HepG2 (cell line): Measurements from ENCODE around the gene SPTY2D1. TPM values are rescaled to one million over a fixed set of nuclear protein-coding genes. Genes with fewer than 3 reads are reported as not detected.

Source experiments
- ATF2 ChIP-seq: sonication (generic); formaldehyde crosslinking; IDR thresholded peaks from 2 replicates; pipeline ENCODE4 v1.4.0; 2020; ENCODE audit warnings: missing genetic modification reagents
- CREBL2 ChIP-seq: sonication (generic); formaldehyde crosslinking; IDR thresholded peaks from 2 replicates; pipeline ENCODE4 v1.8.1; 2023; ENCODE audit warnings: missing genetic modification reagents, mild to moderate bottlenecking, borderline replicate concordance
- CSRNP2 ChIP-seq: sonication (generic); formaldehyde crosslinking; conservative IDR thresholded peaks from 2 replicates; pipeline ENCODE4 v1.8.0; 2022; ENCODE audit warnings: low read depth, missing genetic modification reagents
- ESRRA ChIP-seq: sonication (generic); formaldehyde crosslinking; IDR thresholded peaks from 2 replicates; pipeline ENCODE4 v1.5.1; 2020; ENCODE audit warnings: mild to moderate bottlenecking, low read depth, missing genetic modification reagents
- GATAD2A ChIP-seq: IDR thresholded peaks from 2 replicates; pipeline ENCODE4 v1.6.1; 2016
- HDAC1 ChIP-seq: sonication (generic); formaldehyde crosslinking; IDR thresholded peaks from 2 replicates; pipeline ENCODE4 v1.5.1; 2020; ENCODE audit warnings: mild to moderate bottlenecking, missing genetic modification reagents
- HDAC2 ChIP-seq: sonication (generic); formaldehyde crosslinking; IDR thresholded peaks from 2 replicates; pipeline ENCODE4 v1.4.0; 2020; ENCODE audit warnings: missing genetic modification reagents
- IKZF1 ChIP-seq: fragments of 450-650 bp; IDR thresholded peaks from 2 replicates; pipeline ENCODE4 v1.7.1; 2016
- KDM2A ChIP-seq: sonication (generic); formaldehyde crosslinking; IDR thresholded peaks from 2 replicates; pipeline ENCODE4 v1.4.0; 2020; ENCODE audit warnings: low read depth, missing genetic modification reagents, borderline replicate concordance
- KDM5A ChIP-seq: fragments of 200-600 bp; sonication (generic); IDR thresholded peaks from 2 replicates; pipeline ENCODE4 v1.7.0; 2018; ENCODE audit warnings: antibody characterized with exemption, mild to moderate bottlenecking, low read length, borderline replicate concordance
- KMT2B ChIP-seq: IDR thresholded peaks from 2 replicates; pipeline ENCODE4 v1.6.1; 2016; ENCODE audit warnings: missing genetic modification reagents, missing compliant biosample characterization
- MAFF ChIP-seq: IDR thresholded peaks from 2 replicates; pipeline ENCODE4 v1.6.1; 2011; ENCODE audit warnings: low read depth, low read length, improper control_type of control experiment
- MTERF4 ChIP-seq: sonication (generic); formaldehyde crosslinking; IDR thresholded peaks from 2 replicates; pipeline ENCODE4 v1.8.0; 2023; ENCODE audit warnings: mild to moderate bottlenecking, missing genetic modification reagents
- NCOR1 ChIP-seq: fragments of 200-600 bp; sonication (generic); IDR thresholded peaks from 2 replicates; pipeline ENCODE4 v1.7.0; 2017; ENCODE audit warnings: antibody characterized with exemption, low read length, borderline replicate concordance
- SALL1 ChIP-seq: sonication (generic); formaldehyde crosslinking; IDR thresholded peaks from 2 replicates; pipeline ENCODE4 v1.8.0; 2022; ENCODE audit warnings: mild to moderate bottlenecking, missing genetic modification reagents
- SYNCRIP ChIP-seq: fragments of 200-400 bp; formaldehyde crosslinking; IDR thresholded peaks from 2 replicates; pipeline ENCODE4 v1.6.1; 2018; ENCODE audit warnings: mild to moderate bottlenecking, low read depth, low read length; ENCODE audit not compliant: insufficient read depth
- ZBTB7B ChIP-seq: sonication (generic); formaldehyde crosslinking; IDR thresholded peaks from 2 replicates; pipeline ENCODE4 v1.4.0; 2020; ENCODE audit warnings: missing genetic modification reagents
- ZFP37 ChIP-seq: sonication (generic); formaldehyde crosslinking; IDR thresholded peaks from 2 replicates; pipeline ENCODE4 v1.4.0; 2020; ENCODE audit warnings: missing genetic modification reagents, borderline replicate concordance
- ZGPAT ChIP-seq: IDR thresholded peaks from 2 replicates; pipeline ENCODE4 v1.6.1; 2016; ENCODE audit warnings: mild to moderate bottlenecking
- ZNF234 ChIP-seq: sonication (generic); formaldehyde crosslinking; conservative IDR thresholded peaks from 2 replicates; pipeline ENCODE4 v1.5.1; 2020; ENCODE audit warnings: mild to moderate bottlenecking, missing genetic modification reagents
- ZNF275 ChIP-seq: sonication (generic); formaldehyde crosslinking; IDR thresholded peaks from 2 replicates; pipeline ENCODE4 v1.8.0; 2022; ENCODE audit warnings: missing genetic modification reagents, mild to moderate bottlenecking, inconsistent platforms, borderline replicate concordance
- ZNF296 ChIP-seq: sonication (generic); formaldehyde crosslinking; conservative IDR thresholded peaks from 2 replicates; pipeline ENCODE4 v1.5.0; 2020; ENCODE audit warnings: mild to moderate bottlenecking, missing genetic modification reagents
- ZNF331 ChIP-seq: sonication (generic); formaldehyde crosslinking; IDR thresholded peaks from 2 replicates; pipeline ENCODE4 v1.4.0; 2020; ENCODE audit warnings: missing genetic modification reagents
- ZNF354B ChIP-seq: sonication (generic); formaldehyde crosslinking; IDR thresholded peaks from 2 replicates; pipeline ENCODE4 v1.8.0; 2022; ENCODE audit warnings: mild to moderate bottlenecking, missing genetic modification reagents
- ZNF501 ChIP-seq: sonication (generic); formaldehyde crosslinking; IDR thresholded peaks from 2 replicates; pipeline ENCODE4 v1.5.1; 2020; ENCODE audit warnings: mild to moderate bottlenecking, moderate library complexity, missing genetic modification reagents
- polyA plus RNA-seq, 8 experiments: library from polyadenylated mRNA; depleted of rRNA in 3 of 8; stranded (reverse) in 7 of 8; unstranded in 1 of 8; fragments of >200 nt; fragmentation: Illumina TruSeq in 4 of 8; extraction: Trizol in 4 of 8; gene quantifications; 2 replicates each; pipeline versions ENCODE4 v1.2.1 to v1.2.3, GENCODE V29; 2011 to 2016; ENCODE audit warnings: low read depth in 4 of 8, missing spikeins in 1 of 8, mixed read lengths in 1 of 8; ENCODE audit not compliant: insufficient read depth in 1 of 8
- total RNA-seq, 5 experiments: library from RNA; depleted of rRNA; stranded (reverse); fragments of >200 nt; fragmentation: Illumina TruSeq; extraction: Trizol; gene quantifications; 2 replicates each; pipeline ENCODE4 v1.2.3, GENCODE V29; 2016; ENCODE audit warnings: low read depth in 1 of 5

SPTY2D1 gene
- total and polyA plus RNA-seq, 2 of the 13 experiments (the other 11 are each of a cell fraction or from before 2014, with no cell fraction given) = 6.9 to 14.8 TPM

- TF ChIP-seq KDM2A (peak; percentile 55; the same call in 1 of the 2 replicates), ZNF296 (CRISPR knock-in tag) (no peak), CSRNP2 (CRISPR knock-in tag) (no peak), GATAD2A (CRISPR knock-in tag) (peak; percentile 49), CREBL2 (CRISPR knock-in tag) (no peak), ESRRA (no peak), ZNF354B (no peak), HDAC1 (CRISPR knock-in tag) (peak; percentile 67; the same call in 1 of the 2 replicates), NCOR1 (peak; percentile 22; the same call in 1 of the 2 replicates), ZBTB7B (CRISPR knock-in tag) (no peak), HDAC2 (CRISPR knock-in tag) (peak; percentile 88), KMT2B (CRISPR knock-in tag) (no peak), MTERF4 (CRISPR knock-in tag) (no peak), SALL1 (CRISPR knock-in tag) (peak; percentile 75), ZNF331 (peak; percentile 55; the same call in 1 of the 2 replicates), ZNF234 (CRISPR knock-in tag) (no peak), IKZF1 (no peak), ATF2 (CRISPR knock-in tag) (0 out of 2 replicates have a peak, but pooled peaks have one; percentile 21), ZFP37 (CRISPR knock-in tag) (no peak), ZNF501 (CRISPR knock-in tag) (peak; percentile 72; the same call in 1 of the 2 replicates), MAFF (peak; percentile 59), SYNCRIP (no peak), ZNF275 (CRISPR knock-in tag) (no peak), ZGPAT (CRISPR knock-in tag) (peak; percentile 79), KDM5A (no peak)
These were observed 55.1 kb downstream of the SPTY2D1 start (continued) for GRCh38 chr11:18578975-18579598.
